Fibroblast of lung (primary cell): ENCODE measurements around the gene FAM78A.

Experiments
- EZH2 ChIP-seq: IDR thresholded peaks from 2 replicates; pipeline ENCODE4 v1.5.1; 2012; ENCODE audit warnings: low read length, control low read depth, mild to moderate bottlenecking; ENCODE audit errors: missing control alignments
- TF ChIP-seq, protein P1 (sequence below), 2 donors: IDR thresholded peaks in 1 of 2; conservative IDR thresholded peaks in 1 of 2; 1 replicate in 1 of 2; 2 replicates in 1 of 2; pipeline ENCODE4 v1.5.1; 2011 to 2012; ENCODE audit warnings: low read length in 2 of 2, control low read depth in 1 of 2, inconsistent platforms in 1 of 2, low read depth in 1 of 2, mild to moderate bottlenecking in 1 of 2

DNA sequence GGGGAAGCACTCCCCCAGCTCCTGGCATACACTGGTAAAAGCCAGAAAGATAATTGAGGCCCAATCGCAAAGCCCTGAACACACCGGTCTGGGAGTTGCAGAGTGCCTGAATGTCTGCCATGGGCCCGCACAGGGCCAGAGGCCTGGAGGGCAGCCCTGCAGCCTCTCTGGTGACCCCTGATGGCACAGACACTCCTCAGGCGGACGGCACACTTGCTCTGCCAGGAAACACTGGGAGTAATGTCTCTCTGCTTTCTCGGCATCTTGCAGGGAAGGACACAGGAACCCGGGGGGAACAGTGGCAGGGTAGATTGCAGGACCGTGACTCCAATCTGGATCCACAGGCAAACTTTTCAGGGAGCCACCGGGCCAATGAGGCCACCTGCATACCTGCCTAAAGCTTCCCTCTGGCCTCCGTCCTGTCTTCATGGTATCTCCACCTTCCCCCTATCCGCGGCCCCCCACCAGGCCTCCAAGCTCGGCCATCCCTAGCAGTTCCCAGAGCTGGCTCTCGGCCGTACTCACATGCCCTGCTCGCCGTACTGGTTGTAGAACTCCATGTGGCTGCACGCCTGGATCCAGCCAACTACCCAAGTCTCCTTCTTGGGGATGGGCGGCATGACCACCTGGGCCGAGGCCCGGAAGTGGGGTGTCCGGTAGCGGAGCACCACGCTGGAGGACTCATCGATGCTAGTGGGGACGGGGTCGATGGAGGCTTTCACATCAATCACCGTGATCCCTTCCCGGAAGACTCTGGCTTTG, 797 bp downstream of the FAM78A start:
- TF ChIP-seq, protein P1, sequence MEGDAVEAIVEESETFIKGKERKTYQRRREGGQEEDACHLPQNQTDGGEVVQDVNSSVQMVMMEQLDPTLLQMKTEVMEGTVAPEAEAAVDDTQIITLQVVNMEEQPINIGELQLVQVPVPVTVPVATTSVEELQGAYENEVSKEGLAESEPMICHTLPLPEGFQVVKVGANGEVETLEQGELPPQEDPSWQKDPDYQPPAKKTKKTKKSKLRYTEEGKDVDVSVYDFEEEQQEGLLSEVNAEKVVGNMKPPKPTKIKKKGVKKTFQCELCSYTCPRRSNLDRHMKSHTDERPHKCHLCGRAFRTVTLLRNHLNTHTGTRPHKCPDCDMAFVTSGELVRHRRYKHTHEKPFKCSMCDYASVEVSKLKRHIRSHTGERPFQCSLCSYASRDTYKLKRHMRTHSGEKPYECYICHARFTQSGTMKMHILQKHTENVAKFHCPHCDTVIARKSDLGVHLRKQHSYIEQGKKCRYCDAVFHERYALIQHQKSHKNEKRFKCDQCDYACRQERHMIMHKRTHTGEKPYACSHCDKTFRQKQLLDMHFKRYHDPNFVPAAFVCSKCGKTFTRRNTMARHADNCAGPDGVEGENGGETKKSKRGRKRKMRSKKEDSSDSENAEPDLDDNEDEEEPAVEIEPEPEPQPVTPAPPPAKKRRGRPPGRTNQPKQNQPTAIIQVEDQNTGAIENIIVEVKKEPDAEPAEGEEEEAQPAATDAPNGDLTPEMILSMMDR (conservative IDR thresholded peaks at IDR 0.05 in 1 of 2, IDR thresholded peaks at IDR 0.05 in 1 of 2; ENCODE audit: low read depth in 1 of 2, low read length in 2 of 2): no peak
- no peak for TF ChIP-seq EZH2
